HG02588 (cell line): ENCODE measurements around the gene DIAPH1.
A peak's percentile ranks its signal among the peaks of the same experiment; 100 is the strongest.
"Not testable (repeated sequence)": the region's sequence is repeated elsewhere in the genome, so short reads cannot be mapped to it uniquely, and the experiment has no call there.

ENCODE experiments used
- ATAC-seq: cut with Tn5 transposase; IDR thresholded peaks from one replicate; pipeline ENCODE4 v1.9.1; 2021; ENCODE audit warnings: mild to moderate bottlenecking, moderate library complexity; ENCODE audit not compliant: unreplicated experiment

The DIAPH1 gene

GRCh38 chr5:141613344-141613743, 5.5 kb downstream of the DIAPH1 start:
- no peak for ATAC-seq

GRCh38 chr5:141611289-141611688, 7.5 kb downstream of the DIAPH1 start:
- no peak for ATAC-seq

- not testable (repeated sequence) for ATAC-seq
These were observed 8.9 kb downstream of the DIAPH1 start for GRCh38 chr5:141609921-141610320.

- ATAC-seq = no peak
These were observed 9.8 kb downstream of the DIAPH1 start for GRCh38 chr5:141609044-141609443.

GRCh38 chr5:141608557-141608956, 10.2 kb downstream of the DIAPH1 start:
- no peak for ATAC-seq

GRCh38 chr5:141608046-141608445, 10.8 kb downstream of the DIAPH1 start:
- no peak for ATAC-seq

GRCh38 chr5:141605523-141606277, 13.1 kb downstream of the DIAPH1 start:
- ATAC-seq = peak; percentile 97

- ATAC-seq = no peak
These were observed 14.7 kb downstream of the DIAPH1 start for GRCh38 chr5:141603923-141604717.

- ATAC-seq = no peak
These were observed 16.2 kb downstream of the DIAPH1 start for GRCh38 chr5:141602606-141603005.

GRCh38 chr5:141598391-141599345, 20.1 kb downstream of the DIAPH1 start:
- no peak for ATAC-seq

GRCh38 chr5:141597814-141598213, 21.0 kb downstream of the DIAPH1 start:
- no peak for ATAC-seq

GRCh38 chr5:141597394-141597793, 21.4 kb downstream of the DIAPH1 start:
- no peak for ATAC-seq

GRCh38 chr5:141596867-141597266, 21.9 kb downstream of the DIAPH1 start:
- ATAC-seq = no peak

- ATAC-seq = no peak
These were observed 28.7 kb downstream of the DIAPH1 start for GRCh38 chr5:141590127-141590526.

GRCh38 chr5:141586246-141586645, 32.6 kb downstream of the DIAPH1 start:
- ATAC-seq = no peak

- no peak for ATAC-seq
These were observed 33.2 kb downstream of the DIAPH1 start for GRCh38 chr5:141585594-141585993.

- no peak for ATAC-seq
These were observed 44.7 kb downstream of the DIAPH1 start for GRCh38 chr5:141574122-141574510.

- ATAC-seq = no peak
These were observed 45.2 kb downstream of the DIAPH1 start for GRCh38 chr5:141573489-141574121.

GRCh38 chr5:141570655-141571054, 48.1 kb downstream of the DIAPH1 start:
- ATAC-seq = no peak

- ATAC-seq = no peak
These were observed 51.2 kb downstream of the DIAPH1 start for GRCh38 chr5:141567513-141568117.
